ENCODE data around the gene ZNF780A. TPM values are rescaled to one million over a fixed set of nuclear protein-coding genes. Genes with fewer than 3 reads are reported as not detected.
A peak's percentile ranks its signal among the peaks of the same experiment; 100 is the strongest.

ZNF780A gene
- total RNA-seq (2013) = 28.2 TPM
- polyA plus RNA-seq (10 to 100 TPM in 2 of 3 donors, 1 to 10 TPM in 1; 9.8 to 14.1 (median 12.6) TPM), polyA minus RNA-seq (4.6 and 5.8 TPM in 2 replicates), total RNA-seq (2.7 to 15.1 (median 8.2) reads per million in 11 experiments)

DNA sequence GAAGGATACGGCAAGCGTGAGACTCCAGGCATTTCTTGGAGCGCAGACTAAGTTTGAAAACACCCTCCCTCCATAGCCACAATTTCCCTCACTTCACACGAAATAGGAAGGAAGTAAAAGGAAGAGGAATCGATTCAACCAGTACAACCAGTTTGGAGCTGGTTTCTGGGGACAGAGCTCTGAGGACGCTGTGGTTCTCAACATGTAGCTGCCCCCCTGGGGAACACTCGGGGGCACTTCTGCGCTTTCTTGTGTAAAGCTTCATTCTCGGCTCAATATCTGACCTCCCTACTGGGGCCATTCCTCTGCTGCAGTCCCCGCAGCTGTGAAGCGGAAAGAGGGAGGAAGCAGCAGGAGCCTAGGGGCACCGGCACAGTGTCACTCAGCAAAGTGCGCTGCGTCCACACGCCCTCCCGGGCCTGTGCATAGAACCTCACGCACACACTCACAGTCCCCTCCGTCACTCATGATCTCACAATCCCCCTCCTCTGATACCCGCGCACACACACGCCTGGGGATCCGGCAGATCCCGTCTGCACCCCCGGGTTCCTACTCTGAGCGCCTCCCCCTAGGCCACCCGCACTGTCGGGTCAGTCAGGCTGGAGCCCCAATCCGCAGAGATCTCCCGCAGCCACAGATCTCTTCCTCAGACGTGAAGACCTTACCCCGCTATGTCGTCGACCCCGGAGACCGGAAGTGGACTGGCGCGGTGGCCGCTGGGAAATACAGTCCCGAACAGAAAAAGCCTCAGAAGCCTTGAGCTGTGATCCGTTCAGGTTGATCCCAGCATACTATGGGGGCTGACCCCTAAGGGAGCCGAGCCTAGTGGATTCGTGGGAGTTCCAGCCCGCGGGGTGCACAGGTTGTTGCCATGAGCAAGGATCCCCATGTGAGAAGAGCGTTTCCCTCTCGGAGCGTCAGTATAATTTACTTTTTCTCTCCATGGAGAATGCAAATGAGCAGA lies at the start of gene ZNF780A:
ZNF780A (minus strand) TSS at position 703 of the 964 bp plus-strand sequence. CDS start 6,190 bp downstream, outside the sequence.
- WGBS (ENCODE audit: insufficient coverage) = under 1% methylated on average over 29 of the region's 47 CpGs
- intact Hi-C loops (cut with micrococcal nuclease) = no loop called here
- peaks cover 6 to 17% (median 8%) of the 10 kb centered on the region in 3 donors for H3K27me3 Mint-ChIP-seq (ENCODE audit: low read depth in 3 of 3)
- H3K4me1 Mint-ChIP-seq = peaks cover 33% of the 10 kb centered on the region
- Histone ChIP-seq H3K4me3 (replicated peaks in 1 of 3; ENCODE audit: low read depth in 2 of 3, low read length in 3 of 3) (peak within 1 kb of the TSS; percentile 84 to 95 (median 95)), H3K36me3 (replicated peaks in 1 of 2; ENCODE audit: control insufficient read depth in 1 of 2, insufficient read depth in 2 of 2, low read length in 2 of 2) (no peaks in the 10 kb centered on the region), H3K9ac (ENCODE audit: insufficient read depth, low read length, poor library complexity, severe bottlenecking) (peak within 1 kb of the TSS; percentile 92), H3K4me1 (ENCODE audit: control insufficient read depth in 1 of 2, insufficient read depth in 2 of 2, low read length in 2 of 2) (peaks cover 14 to 31% of the 10 kb centered on the region in 2 donors), H3K27me3 (ENCODE audit: control insufficient read depth in 2 of 2, insufficient read depth in 2 of 2, low read length in 2 of 2) (peaks cover 0 to 5% of the 10 kb centered on the region in 2 donors), H3K4me2 (replicated peaks; ENCODE audit: extremely low read depth, low read length, poor library complexity, severe bottlenecking) (peak within 1 kb of the TSS; percentile 82), H2AFZ (ENCODE audit: insufficient read depth, low read depth, low read length, poor library complexity, severe bottlenecking) (peak within 1 kb of the TSS; percentile 96), H4K20me1 (ENCODE audit: insufficient read depth, low read length) (peaks cover 40% of the 10 kb centered on the region), H3K79me2 (ENCODE audit: insufficient read depth, low read length) (peaks cover 49% of the 10 kb centered on the region), H3K9me3 (replicated peaks in 1 of 2; ENCODE audit: control insufficient read depth in 1 of 2, insufficient read depth in 1 of 2, low read length in 2 of 2) (no peaks in the 10 kb centered on the region), H3K27ac (ENCODE audit: low read depth in 1 of 2, low read length in 2 of 2) (peak within 1 kb of the TSS; percentile 95 to 96)
- peak; percentile 34 to 64 (median 46) for DNase-seq
- H3K4me3 Mint-ChIP-seq = peak within 1 kb of the TSS; percentile 99 to 100
- peaks cover 0 to 6% (median under 1%) of the 10 kb centered on the region in 7 donors for H3K9me3 Mint-ChIP-seq
- H3K36me3 Mint-ChIP-seq = peaks cover 9 to 11% of the 10 kb centered on the region in 2 donors
- TF ChIP-seq, protein P1, sequence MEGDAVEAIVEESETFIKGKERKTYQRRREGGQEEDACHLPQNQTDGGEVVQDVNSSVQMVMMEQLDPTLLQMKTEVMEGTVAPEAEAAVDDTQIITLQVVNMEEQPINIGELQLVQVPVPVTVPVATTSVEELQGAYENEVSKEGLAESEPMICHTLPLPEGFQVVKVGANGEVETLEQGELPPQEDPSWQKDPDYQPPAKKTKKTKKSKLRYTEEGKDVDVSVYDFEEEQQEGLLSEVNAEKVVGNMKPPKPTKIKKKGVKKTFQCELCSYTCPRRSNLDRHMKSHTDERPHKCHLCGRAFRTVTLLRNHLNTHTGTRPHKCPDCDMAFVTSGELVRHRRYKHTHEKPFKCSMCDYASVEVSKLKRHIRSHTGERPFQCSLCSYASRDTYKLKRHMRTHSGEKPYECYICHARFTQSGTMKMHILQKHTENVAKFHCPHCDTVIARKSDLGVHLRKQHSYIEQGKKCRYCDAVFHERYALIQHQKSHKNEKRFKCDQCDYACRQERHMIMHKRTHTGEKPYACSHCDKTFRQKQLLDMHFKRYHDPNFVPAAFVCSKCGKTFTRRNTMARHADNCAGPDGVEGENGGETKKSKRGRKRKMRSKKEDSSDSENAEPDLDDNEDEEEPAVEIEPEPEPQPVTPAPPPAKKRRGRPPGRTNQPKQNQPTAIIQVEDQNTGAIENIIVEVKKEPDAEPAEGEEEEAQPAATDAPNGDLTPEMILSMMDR (IDR thresholded peaks at IDR 0.05) = no peak
- H3K27ac Mint-ChIP-seq = peak within 1 kb of the TSS; percentile 97 to 100 (median 99)

- Histone ChIP-seq H3K27me3 (ENCODE audit: control insufficient read depth in 2 of 2, insufficient read depth in 2 of 2, low read length in 2 of 2) (peaks cover 2 to 14% of the 10 kb centered on the region in 2 donors), H3K4me3 (replicated peaks in 1 of 3; ENCODE audit: low read depth in 2 of 3, low read length in 3 of 3) (no peak overlapping the region), H3K9me3 (replicated peaks in 1 of 2; ENCODE audit: control insufficient read depth in 1 of 2, insufficient read depth in 1 of 2, low read length in 2 of 2) (no peaks in the 10 kb centered on the region), H3K79me2 (ENCODE audit: insufficient read depth, low read length) (no peaks in the 10 kb centered on the region), H3K4me1 (ENCODE audit: control insufficient read depth in 1 of 2, insufficient read depth in 2 of 2, low read length in 2 of 2) (peaks cover 16 to 17% of the 10 kb centered on the region in 2 donors), H3K27ac (ENCODE audit: low read depth in 1 of 2, low read length in 2 of 2) (no peak overlapping the region), H2AFZ (ENCODE audit: insufficient read depth, low read depth, low read length, poor library complexity, severe bottlenecking) (no peak overlapping the region), H3K4me2 (replicated peaks; ENCODE audit: extremely low read depth, low read length, poor library complexity, severe bottlenecking) (no peak overlapping the region), H3K36me3 (replicated peaks in 1 of 2; ENCODE audit: control insufficient read depth in 1 of 2, insufficient read depth in 2 of 2, low read length in 2 of 2) (no peaks in the 10 kb centered on the region), H4K20me1 (ENCODE audit: insufficient read depth, low read length) (no peaks in the 10 kb centered on the region), H3K9ac (ENCODE audit: insufficient read depth, low read length, poor library complexity, severe bottlenecking) (no peak overlapping the region)
- Mint-ChIP-seq H3K36me3 (no peaks in the 10 kb centered on the region), H3K27ac (no peak overlapping the region), H3K27me3 (ENCODE audit: low read depth in 3 of 3) (peaks cover 9 to 12% (median 10%) of the 10 kb centered on the region in 3 donors), H3K4me1 (peaks cover 19% of the 10 kb centered on the region), H3K9me3 (peaks cover 0 to 2% (median 0%) of the 10 kb centered on the region in 7 donors), H3K4me3 (no peak overlapping the region)
- TF ChIP-seq, protein P1 (IDR thresholded peaks at IDR 0.05) = peak; percentile 76
- intact Hi-C loops (cut with micrococcal nuclease) = loop anchor here (1.0 to 10.0 kb wide), 3 partner anchors 83 to 145 kb away; partner anchors contain the start of gene AKT2 (in 1 of the 2)
- peak; percentile 36 to 63 (median 53) for DNase-seq
- 20% methylated on average over 1 of the region's 7 CpGs for WGBS (ENCODE audit: insufficient coverage)
Observed at GRCh38 chr19:40139533-40140287, 49.0 kb upstream of the ZNF780A start.

Data from CD14-positive monocyte (primary cell).